SU-DHL-6 (cell line): ENCODE results near the gene RPL32.
"Not testable (repeated sequence)": the region's sequence is repeated elsewhere in the genome, so short reads cannot be mapped to it uniquely, and the experiment has no call there.

ENCODE experiments used
- H2AFZ ChIP-seq: fragments of 200-600 bp; sonication (generic); 2 replicates; pipeline ENCODE4 v1.6.1; 2014; ENCODE audit warnings: low read depth, mild to moderate bottlenecking, moderate library complexity, mixed read lengths, antibody characterized with exemption, low read length; ENCODE audit not compliant: severe bottlenecking
- H3F3A ChIP-seq: fragments of 200-600 bp; shearing (Covaris generic); 2 replicates; pipeline ENCODE4 v1.6.0; 2016; ENCODE audit warnings: antibody characterized with exemption, mild to moderate bottlenecking; ENCODE audit not compliant: insufficient read depth
- H3K27ac ChIP-seq: fragments of 200-600 bp; sonication (generic); 2 replicates; pipeline ENCODE4 v1.5.1; 2016; ENCODE audit warnings: low read depth, mild to moderate bottlenecking, low read length, moderate library complexity, mixed read lengths
- H3K27me3 ChIP-seq: fragments of 200-600 bp; sonication (generic), shearing (Covaris generic); 2 replicates; pipeline ENCODE4 v1.6.0; 2014; ENCODE audit warnings: mild to moderate bottlenecking, low read length
- H3K36me3 ChIP-seq: fragments of 200-600 bp; sonication (generic); 2 replicates; pipeline ENCODE4 v1.6.1; 2014; ENCODE audit warnings: mild to moderate bottlenecking, low read length, mixed read lengths
- H3K4me2 ChIP-seq: fragments of 300-600, 200-600 bp; shearing (Covaris generic), sonication (generic); 2 replicates; pipeline ENCODE4 v1.6.0; 2014; ENCODE audit warnings: low read length, low read depth, mild to moderate bottlenecking; ENCODE audit not compliant: poor library complexity, severe bottlenecking
- H3K4me3 ChIP-seq: fragments of 200-600 bp; sonication (generic); 2 replicates; pipeline ENCODE4 v1.5.1; 2014; ENCODE audit warnings: antibody characterized with exemption, low read length, mild to moderate bottlenecking, mixed read lengths; ENCODE audit not compliant: insufficient read depth, poor library complexity, severe bottlenecking
- H3K79me2 ChIP-seq: fragments of 200-600 bp; sonication (generic); 2 replicates; pipeline ENCODE4 v1.6.1; 2014; ENCODE audit warnings: mild to moderate bottlenecking, low read length, moderate library complexity; ENCODE audit not compliant: insufficient read depth
- H3K9ac ChIP-seq: fragments of 200-600 bp; sonication (generic); 2 replicates; pipeline ENCODE4 v1.7.0; 2014; ENCODE audit warnings: mild to moderate bottlenecking, low read length
- H3K9me2 ChIP-seq: fragments of 200-600 bp; sonication (generic); replicated peaks from 2 replicates; pipeline ENCODE4 v1.6.1; 2014; ENCODE audit warnings: low read length; ENCODE audit not compliant: insufficient read depth
- H3K9me3 ChIP-seq: fragments of 200-600 bp; sonication (generic); 2 replicates; pipeline ENCODE4 v1.6.1; 2014; ENCODE audit warnings: low read length, mixed read lengths; ENCODE audit not compliant: insufficient read depth
- H4K20me1 ChIP-seq: fragments of 200-600 bp; sonication (generic); 2 replicates; pipeline ENCODE4 v1.6.1; 2014; ENCODE audit warnings: low read depth, mild to moderate bottlenecking, antibody characterized with exemption, low read length, moderate library complexity, mixed read lengths
- CTCF ChIP-seq: fragments of 200-600 bp; sonication (generic); IDR thresholded peaks from one replicate; pipeline ENCODE4 v1.5.1; 2017; ENCODE audit warnings: antibody characterized with exemption, mild to moderate bottlenecking, low read length, moderate library complexity; ENCODE audit not compliant: insufficient read depth, poor library complexity, severe bottlenecking
- EZH2phosphoT487 ChIP-seq: fragments of 200-600 bp; sonication (generic), shearing (Covaris generic); conservative IDR thresholded peaks from 2 replicates; pipeline ENCODE4 v1.6.1; 2018; ENCODE audit warnings: mild to moderate bottlenecking, antibody characterized with exemption, low read length, moderate library complexity, mixed read lengths

The RPL32 gene

GRCh38 chr3:12796171-12797123, 44.9 kb downstream of the RPL32 start, which contains the start of gene CAND2:
TSS of gene CAND2 (plus strand) at chr3:12796680. CDS start at chr3:12796721, 41 bp downstream.
- H3K9me3 ChIP-seq: no peaks in the 10 kb centered on the region
- peak within 1 kb of the TSS; percentile 35 for H3K4me2 ChIP-seq
- H2AFZ ChIP-seq: peak within 1 kb of the TSS; percentile 24
- H3K9me2 ChIP-seq: no peaks in the 10 kb centered on the region
- H3F3A ChIP-seq: 0 out of 2 replicates have a peak, but pooled peaks cover 3% of the 10 kb centered on the region
- H3K4me3 ChIP-seq: no peak within 1 kb of the TSS
- H3K27me3 ChIP-seq: no peaks in the 10 kb centered on the region
- H3K36me3 ChIP-seq: no peaks in the 10 kb centered on the region
- TF ChIP-seq CTCF: no peak
- no peak for TF ChIP-seq EZH2phosphoT487
- H3K79me2 ChIP-seq: no peaks in the 10 kb centered on the region
- no peaks in the 10 kb centered on the region for H4K20me1 ChIP-seq
- no peak within 1 kb of the TSS for H3K27ac ChIP-seq
- H3K9ac ChIP-seq: peak within 1 kb of the TSS; percentile 28; the same call in 1 of the 2 replicates

- H3K36me3 ChIP-seq: no peaks in the 10 kb centered on the region
- H3K9ac ChIP-seq: no peak overlapping the region
- H3K9me2 ChIP-seq: no peaks in the 10 kb centered on the region
- H4K20me1 ChIP-seq: no peaks in the 10 kb centered on the region
- H2AFZ ChIP-seq: no peak overlapping the region
- no peaks in the 10 kb centered on the region for H3K79me2 ChIP-seq
- 0 out of 2 replicates have a peak, but pooled peaks cover 3% of the 10 kb centered on the region for H3F3A ChIP-seq
- no peaks in the 10 kb centered on the region for H3K27me3 ChIP-seq
- H3K9me3 ChIP-seq: no peaks in the 10 kb centered on the region
- H3K27ac ChIP-seq: no peak overlapping the region
- H3K4me2 ChIP-seq: no peak overlapping the region
- no peak for TF ChIP-seq CTCF
- TF ChIP-seq EZH2phosphoT487: no peak
- no peak overlapping the region for H3K4me3 ChIP-seq
Observed at GRCh38 chr3:12793701-12794100, 47.7 kb downstream of the RPL32 start.

GRCh38 chr3:12791430-12791829, 49.9 kb downstream of the RPL32 start:
- Histone ChIP-seq H3K4me3 (no peak overlapping the region), H3K9me3 (no peaks in the 10 kb centered on the region), H3K36me3 (no peaks in the 10 kb centered on the region), H3F3A (no peaks in the 10 kb centered on the region), H3K27ac (no peak overlapping the region), H3K79me2 (no peaks in the 10 kb centered on the region), H3K27me3 (no peaks in the 10 kb centered on the region), H3K9me2 (no peaks in the 10 kb centered on the region), H3K9ac (no peak overlapping the region), H2AFZ (no peak overlapping the region), H3K4me2 (no peak overlapping the region), H4K20me1 (no peaks in the 10 kb centered on the region)
- TF ChIP-seq EZH2phosphoT487: no peak
- no peak for TF ChIP-seq CTCF

- not testable (repeated sequence) for H3K9me2 ChIP-seq, H3K36me3 ChIP-seq, H3K4me3 ChIP-seq, H2AFZ ChIP-seq, H3K4me2 ChIP-seq, H3K9ac ChIP-seq, H3F3A ChIP-seq, H3K27ac ChIP-seq, H3K27me3 ChIP-seq, H4K20me1 ChIP-seq, H3K9me3 ChIP-seq, H3K79me2 ChIP-seq
Observed at GRCh38 chr3:12787967-12788690, 53.2 kb downstream of the RPL32 start.
